HS-5 (cell line): ENCODE data around the gene GSC2.

Experiments used
- DNase-seq: peaks from one replicate; pipeline ENCODE4 v3.0.0-alpha.2; 2012; ENCODE audit warnings: low read depth

GSC2 gene

DNA sequence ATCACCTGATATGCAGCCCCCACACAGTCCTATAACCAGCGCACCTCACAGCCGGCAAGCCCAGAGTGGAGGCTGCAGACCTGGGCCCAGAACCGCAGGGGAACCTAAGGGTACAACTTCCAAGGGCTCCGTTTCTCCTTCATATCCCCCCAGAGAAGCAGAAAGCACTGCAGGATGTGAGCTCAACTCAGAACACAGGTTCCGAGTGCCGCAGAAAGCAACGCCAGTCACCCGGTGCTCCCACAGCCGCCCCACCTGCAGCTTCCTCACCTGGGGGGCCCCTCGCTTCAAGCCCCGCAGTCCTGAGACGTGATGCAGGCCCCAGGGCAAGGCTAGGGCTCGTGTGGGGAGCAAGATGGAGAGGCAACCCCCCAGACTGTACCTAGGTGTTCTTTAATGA, 16.5 kb downstream of the GSC2 start:
- no peak for DNase-seq

DNA sequence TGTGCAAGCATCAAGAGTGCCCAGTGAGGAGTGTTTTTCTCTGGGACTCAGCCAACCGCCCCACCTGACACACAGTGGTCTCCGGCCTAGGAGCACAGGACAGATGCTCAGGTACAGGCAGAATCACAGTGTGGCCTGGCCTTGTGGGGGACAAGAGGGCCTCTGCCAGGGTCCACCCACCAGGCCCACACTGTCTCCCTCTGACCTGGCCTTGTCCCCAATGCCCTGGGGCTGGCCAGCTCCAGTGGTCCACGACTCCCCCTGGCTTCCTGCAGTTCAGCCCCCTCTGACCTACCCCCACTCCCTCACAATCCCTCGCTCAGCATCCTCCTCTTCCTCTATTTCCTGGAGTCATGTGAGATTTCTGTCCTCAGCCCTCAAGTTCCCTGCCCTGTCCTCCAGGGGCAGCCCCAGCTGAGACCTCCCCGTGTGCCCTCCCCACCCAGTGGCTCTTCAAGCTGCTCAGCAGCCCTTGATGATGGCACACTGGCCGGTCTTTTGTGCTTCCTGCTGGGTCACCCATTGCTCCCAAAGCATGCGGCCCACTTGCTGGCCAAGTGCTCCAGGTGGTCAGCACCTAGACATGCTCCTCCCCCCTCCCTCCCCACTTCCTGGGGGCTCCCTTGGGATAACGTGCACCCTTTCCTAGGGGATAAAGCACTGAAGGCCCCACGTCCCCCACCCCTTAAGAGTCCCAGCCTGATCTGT, 17.2 kb downstream of the GSC2 start:
- no peak for DNase-seq

DNA sequence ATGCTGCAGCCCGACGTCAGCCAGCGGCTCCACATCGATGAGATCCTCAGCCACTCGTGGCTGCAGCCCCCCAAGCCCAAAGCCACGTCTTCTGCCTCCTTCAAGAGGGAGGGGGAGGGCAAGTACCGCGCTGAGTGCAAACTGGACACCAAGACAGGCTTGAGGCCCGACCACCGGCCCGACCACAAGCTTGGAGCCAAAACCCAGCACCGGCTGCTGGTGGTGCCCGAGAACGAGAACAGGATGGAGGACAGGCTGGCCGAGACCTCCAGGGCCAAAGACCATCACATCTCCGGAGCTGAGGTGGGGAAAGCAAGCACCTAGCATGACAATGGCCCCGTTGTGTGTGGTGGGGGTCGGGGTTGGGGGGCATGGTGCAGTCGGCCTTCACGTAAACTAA, 17.9 kb downstream of the GSC2 start:
- DNase-seq: no peak

DNA sequence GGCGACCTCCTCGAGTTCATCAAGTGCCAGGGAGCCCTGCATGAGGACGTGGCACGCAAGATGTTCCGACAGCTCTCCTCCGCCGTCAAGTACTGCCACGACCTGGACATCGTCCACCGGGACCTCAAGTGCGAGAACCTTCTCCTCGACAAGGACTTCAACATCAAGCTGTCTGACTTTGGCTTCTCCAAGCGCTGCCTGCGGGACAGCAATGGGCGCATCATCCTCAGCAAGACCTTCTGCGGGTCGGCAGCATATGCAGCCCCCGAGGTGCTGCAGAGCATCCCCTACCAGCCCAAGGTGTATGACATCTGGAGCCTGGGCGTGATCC, 18.4 kb downstream of the GSC2 start:
- DNase-seq: no peak

DNA sequence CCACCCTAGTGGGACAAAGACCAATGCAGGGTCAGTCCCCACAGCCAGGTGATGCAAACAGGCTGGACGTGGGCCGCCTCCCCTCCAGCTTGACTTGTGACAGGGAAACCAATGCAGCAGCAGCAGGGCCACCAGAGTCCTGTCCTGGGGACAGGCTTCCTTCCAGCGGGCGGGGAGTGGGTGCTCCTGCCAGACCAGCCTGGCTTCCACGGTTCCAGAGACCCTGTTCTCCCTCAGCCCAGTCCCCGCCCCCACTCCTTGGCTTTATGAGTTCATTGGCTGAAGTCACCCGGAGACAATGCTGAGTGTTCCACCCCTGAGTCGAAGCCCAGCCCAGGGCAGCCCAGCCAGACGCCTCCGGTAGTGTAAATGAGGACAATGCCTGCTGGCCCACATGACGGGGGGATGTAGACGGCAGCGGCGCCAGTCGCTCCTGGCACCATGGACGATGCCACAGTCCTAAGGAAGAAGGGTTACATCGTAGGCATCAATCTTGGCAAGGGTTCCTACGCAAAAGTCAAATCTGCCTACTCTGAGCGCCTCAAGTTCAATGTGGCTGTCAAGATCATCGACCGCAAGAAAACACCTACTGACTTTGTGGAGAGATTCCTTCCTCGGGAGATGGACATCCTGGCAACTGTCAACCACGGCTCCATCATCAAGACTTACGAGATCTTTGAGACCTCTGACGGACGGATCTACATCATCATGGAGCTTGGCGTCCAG, 19.0 kb downstream of the GSC2 start, which contains the start of gene TSSK2:
TSS of gene TSSK2 (plus strand) at position 350 of the 726 bp plus-strand sequence. CDS start at position 442, 92 bp downstream.
- no peak for DNase-seq

DNA sequence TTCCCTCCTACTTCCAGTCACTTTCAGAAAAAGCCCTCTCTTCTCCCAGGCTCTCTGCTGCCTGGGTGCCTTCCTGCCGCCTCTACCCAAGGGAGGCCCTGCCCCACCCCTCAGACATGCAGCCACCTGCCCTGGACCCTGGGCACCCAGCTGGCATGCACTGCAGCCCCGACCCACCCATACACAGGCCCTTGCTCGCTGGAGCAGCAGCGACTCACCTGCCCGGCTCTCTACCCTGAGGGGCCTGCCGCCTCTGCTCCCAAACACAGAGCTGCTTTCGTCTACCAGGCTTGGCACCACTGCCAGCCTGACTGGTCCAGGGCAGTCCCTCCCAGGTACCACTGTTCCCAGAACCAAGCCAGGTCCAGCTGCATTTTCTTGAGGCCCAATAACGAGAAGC, 20.2 kb downstream of the GSC2 start:
- no peak for DNase-seq

DNA sequence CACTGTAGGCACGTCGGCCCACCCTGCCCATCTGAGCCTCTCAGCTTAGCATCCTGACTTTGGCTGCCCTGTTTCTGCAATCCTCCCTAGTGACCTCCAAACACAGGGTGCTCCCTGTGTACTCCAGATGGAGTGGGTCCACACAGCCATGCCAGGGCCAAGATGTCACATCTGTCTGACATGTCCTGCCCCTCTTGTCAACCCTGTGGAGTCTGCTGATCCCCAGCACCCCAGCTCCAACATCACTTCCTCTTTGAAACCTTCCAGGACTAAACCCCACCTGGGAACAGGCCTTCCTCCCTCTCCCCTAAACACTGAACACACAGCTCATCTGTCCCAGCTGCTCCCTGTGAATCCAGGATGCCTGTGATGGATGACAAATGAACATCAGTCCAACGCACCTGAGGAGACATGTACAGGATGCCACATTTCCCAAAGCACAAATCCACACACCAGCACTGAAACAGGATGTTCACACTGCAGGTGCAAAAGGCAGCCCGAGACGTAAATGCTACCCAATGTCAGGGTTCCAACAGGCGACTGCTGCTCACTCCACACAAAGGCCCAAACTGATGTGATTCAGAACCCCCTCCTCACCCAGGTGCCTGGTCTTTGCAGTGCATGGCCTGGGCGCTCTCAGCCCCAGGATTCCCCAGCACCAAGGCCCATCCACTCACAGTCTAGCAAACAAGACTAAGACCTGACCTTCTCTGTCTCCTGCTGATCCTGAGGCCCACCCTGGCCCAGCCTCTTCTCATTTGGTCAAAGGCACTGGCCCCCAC, 21.0 kb downstream of the GSC2 start:
- no peak for DNase-seq

DNA sequence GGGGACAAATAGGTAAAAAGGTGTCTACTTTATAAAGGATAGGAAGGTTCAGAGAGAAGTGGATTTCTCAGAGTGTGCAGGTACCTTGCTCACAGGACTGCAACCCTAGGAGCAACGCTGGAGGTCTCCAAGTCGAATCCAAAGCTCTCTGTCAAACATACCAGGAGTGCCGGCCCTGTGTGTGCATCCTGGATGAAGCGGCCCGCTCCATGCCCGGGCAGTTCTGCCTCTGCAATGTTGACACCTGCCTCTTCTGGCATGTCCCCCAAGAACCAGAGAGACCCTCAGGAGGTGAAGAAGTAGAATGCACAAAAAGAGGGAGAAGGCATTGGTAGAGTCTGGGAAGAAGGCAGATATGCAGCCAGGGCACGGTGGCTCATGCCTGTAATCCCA, 22.1 kb downstream of the GSC2 start:
- no peak for DNase-seq

DNA sequence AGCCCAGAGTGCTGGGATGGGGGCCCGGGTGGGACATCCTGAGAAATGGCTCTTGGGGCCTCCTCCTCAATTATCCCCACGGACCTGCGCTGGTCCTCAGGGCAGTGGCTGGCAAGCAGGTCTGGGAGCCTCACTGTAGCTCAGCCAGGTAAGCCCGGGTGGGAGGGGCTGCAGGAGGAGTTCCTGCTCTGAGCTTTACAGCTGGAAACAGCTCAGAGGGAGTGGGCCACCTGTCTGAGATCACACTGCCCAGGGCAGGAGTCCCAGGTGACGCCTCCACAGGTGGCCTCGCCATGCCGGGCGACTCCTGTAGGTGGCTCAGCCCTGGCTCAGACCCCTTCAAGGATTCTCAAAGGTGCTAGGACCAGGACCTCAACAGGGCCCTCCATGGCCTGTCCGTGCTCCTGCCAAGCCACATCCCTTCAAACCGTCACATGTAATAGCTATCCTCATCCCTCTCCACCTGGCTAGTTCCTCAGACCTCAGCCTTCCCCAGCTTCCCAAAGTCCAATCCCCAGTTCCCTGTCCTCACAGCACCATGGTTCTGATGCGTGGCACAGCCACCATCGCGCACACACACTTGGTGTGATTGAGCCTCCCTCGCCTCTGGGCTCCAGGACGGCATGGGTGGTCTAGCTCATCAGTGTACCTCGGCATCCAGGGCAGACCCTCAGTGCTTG, 22.6 kb downstream of the GSC2 start:
- DNase-seq: no peak

DNA sequence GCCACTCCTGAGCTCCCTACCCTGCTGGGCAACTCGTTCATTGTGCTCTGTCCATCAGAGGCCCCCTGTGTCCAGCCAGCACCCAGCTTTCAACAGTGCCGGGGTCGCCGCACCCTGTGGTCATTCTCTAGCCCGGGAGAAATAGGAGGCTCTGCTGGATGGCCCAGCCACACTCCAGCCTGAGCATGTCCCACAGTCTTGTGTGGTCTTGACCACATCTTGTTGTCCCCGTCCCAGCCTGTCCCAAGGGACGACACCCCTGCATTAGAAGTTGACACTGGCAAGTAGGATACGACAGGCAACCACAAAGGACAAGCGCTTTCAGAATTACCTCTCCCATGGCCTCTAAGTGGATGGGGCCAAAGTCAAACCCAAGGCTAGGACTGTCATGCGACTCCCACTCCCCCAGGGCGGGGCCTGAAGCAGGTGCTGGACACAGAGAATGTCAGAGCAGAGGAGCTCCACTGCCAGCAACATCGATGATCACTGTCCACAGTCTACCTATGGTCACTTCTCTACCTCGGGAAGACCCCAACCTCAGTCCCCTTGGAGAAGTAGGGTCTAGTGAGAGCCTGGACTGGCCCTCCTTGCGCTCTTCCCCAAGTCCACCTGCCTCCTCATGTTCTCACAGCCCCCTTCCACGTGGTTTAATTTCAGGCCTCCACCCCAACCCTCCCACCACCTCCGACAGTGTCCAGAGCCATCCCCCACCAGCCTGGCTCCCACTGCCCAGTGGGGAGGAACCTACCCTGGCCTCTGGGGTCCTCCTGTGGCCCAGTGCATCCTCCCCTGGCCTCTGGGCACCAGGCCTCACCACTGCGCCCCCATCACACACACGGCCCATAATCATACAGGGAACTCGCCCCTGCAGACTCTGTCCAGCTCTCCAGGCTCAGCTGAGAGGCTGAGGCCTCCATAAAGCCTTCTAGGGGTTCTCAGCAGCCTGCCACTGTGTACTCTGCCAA, 23.5 kb downstream of the GSC2 start:
- no peak for DNase-seq

DNA sequence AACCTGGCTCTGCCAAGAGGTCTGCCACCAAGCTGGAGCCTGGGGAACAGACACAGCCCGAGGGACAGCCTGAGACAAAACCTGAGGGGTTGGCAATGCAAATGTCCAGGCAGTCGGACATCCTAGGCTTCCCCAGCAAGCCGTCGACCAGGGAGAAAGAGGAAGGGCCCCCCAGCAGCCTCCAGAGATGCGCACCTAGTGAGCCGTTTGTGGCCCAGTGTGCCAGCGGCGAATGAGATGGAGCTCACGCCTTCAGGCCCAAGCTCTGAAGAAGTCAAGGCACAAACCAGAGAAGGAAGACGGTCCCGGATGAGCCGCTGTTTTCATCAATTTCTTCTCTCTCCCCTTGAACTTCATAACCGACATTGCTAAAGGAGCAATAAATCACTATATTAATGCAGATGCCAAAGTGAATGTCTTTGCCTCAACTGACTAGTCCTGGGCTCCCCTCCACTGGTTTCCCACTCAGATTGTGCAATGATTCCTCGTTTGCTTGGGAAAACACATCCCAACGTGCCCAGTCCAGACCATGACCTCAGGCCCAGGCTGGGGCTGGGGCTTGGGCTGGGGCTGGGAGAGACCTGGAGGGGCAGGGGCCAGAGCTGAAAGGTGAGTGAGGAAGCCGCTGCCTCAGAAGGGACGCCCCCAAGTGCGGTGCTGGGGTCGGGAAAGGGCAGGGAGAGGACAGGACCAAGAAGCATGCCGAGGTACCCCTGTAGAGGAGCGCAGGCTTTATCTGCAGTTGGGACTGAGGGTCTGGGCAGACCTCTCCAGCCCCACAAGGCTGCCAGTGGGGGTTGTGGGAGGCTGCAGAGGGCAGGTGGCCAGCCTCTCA, 24.4 kb downstream of the GSC2 start:
- no peak for DNase-seq

DNA sequence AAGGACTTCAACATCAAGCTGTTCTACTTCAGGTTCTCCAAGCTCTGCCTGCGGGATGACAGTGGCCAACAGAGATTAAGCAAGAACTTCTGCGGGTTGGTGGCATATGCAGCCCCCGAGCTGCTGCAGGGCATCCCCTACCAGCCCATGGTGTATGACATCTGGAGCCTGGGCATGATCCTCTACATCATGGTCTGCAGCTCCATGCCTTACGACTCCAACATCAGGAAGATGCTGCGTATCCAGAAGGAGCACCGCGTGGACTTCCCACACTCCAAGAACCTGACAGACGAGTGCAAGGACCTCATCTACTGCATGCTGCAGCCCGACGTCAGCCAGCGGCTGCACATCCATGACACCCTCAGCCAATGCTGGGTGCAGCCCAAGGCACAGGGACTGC, 25.1 kb downstream of the GSC2 start:
- no peak for DNase-seq

DNA sequence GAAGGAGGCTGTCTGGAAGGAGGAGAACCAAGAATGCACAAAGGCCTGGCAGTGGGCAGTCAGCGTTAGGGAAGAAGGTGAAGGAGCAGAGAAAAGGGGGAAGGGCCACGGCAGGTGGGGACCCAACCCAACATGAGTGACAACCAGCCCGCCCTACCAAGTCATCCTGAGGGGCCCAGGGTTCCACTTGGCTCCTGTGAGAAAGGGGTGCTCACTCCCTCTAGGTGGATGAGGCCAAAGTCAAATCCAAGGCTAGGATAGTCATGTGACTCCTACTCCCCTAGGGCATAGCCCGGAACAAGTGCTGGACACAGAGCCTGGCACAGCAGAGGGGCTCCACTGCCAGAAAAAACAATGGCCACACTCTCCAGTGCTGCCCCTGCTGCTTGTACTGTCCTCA, 25.7 kb downstream of the GSC2 start:
- DNase-seq: no peak

DNA sequence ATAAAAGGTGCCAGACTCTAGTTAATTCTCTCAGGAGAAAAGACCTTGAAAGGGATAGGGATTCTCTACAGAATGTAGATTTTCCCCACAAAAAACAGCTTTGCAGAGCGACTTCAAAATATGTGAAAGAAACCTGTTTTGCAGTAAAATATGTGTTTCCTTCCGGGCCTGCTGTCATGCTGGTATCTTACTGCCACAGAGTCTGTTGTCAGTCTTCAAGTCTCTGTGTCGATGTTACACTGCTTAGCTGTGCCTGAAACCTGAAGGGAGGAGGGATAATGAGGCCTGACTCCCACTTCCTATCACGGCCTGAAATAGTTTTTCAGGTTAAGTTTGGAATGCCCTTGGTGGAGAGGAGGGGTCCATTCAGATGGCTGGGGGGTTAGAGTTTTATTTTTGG, 26.2 kb downstream of the GSC2 start:
- DNase-seq: no peak

DNA sequence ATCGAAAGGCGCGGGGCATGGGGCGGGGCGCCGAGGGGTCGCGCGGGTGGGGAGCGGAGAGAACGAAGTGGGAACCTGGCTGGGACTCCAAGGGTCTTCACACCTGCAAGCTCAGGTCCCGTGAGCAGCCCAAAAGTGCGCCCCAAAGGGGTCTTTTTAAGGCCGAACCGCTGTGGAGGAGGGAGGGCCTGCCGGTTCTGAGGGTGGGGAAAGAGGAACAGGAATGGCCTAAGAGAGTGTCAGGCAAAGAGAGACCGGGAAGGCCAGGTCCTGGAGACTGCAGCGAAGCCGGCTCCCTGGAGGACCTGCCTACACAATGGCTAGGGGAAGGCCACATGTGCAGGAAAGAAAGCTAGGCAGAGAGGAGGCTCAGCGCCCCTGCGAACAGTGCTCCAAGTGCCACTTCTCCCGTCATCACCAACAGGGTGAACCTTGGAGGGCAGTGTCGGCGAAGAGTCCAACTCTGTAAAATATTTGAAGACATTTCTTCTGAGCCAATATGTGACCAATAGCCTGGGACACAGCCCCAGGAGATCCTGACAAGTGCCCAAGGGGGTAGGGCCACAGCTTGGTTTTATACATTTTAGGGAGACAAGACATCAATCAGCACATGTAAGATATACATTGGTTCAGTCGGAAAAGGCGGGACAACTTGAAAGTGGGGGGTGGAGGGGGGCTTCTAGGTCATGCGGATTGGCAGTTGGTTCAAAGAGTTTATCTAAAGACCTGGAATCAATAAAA, 27.2 kb downstream of the GSC2 start:
- no peak for DNase-seq

DNA sequence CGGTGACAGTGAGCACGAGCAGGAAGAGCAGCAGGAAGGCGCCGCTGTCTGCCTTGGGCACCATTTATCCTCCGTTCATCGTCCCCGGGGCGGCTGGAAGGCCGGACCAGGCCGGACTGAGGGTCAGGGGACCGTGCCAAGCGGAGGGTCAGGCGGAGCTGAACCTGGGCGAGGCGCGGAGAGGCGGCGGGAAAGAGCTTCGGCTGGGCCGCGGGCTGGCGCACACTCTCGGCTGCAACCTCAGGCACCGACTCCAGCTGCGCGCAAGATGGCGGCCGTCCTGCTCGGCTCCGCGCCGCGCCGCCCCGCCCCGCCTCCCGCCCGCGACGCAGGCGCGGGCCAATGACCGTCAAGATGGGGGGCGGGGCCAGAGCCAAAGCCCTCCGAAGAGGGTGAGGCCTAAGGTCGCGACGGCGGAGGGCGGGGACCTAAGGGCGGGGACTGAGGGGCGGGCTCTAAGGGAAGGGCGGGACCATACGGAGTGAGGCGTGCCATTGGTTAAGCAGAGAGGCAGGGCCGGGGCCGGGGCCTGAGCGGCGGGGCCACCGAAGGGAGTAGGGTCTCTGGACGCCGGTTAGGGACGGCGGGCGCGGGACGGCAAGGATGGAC, 27.8 kb downstream of the GSC2 start, which contains the start of gene DGCR2:
TSS of gene DGCR2 (minus strand) at position 270 of the 609 bp plus-strand sequence. CDS start at position 64, 206 bp downstream.
- DNase-seq: peak; percentile 74

DNA sequence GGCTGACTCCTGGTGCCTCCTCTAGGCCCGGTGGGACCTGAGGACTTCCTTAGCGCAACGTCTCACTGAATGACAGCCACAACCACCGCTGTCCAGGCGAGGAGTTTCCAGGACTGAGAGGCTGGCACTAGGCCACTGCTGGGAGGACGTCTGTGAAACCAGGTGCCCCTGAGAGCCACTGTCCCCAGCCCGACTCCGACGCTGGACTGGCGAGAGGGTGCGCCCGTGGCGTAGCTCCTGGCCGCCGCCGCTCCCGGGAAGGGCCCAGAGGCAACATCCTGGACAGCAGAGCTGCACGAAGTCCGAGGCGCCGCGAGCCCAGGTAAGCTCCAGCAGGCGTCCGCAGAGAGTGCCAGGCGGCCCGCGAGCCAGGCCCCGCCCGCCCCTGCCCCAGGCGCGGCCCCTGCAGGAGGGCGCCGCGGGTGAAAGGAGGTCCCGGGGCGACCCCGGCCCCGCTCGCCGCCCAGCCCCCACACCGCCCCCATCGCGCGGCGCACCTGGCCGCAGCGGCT, 28.4 kb downstream of the GSC2 start:
- DNase-seq: no peak

DNA sequence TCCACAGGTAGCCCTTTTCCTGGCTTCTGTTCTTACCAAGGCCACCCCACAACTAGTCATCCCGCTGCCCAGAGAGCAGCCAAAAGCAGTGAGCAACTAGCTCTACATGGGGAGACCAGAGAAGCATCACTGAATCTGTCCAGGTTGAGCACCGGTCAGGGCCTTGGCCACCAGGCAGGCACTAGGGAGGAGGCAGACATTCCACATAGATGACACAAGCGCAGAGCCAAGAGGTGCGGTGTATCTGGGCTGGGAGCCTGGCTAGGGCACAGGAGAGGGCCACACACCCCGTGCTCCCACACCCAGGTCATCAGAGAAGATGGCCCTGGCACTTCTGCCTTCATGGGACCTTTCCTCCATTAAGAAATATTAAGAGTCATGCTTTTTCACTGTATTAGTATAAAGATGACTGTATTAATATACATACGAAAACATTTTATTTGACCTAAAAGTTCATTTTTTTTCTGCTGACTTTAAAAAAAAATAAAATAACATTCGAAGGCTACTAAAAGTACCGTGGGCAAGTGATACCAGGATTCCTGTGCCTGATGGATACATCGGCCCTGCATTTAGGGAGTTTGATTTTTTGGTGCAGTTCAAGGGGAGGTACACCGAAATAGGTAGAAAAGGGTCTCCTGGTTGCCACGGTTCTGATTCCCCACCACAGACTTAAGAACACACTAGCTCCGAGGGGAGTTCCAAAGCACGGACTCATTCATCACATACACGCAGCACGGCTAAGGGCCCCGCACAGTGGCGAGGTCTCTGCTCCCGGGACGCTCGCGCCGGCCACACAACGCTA, 29.1 kb downstream of the GSC2 start:
- no peak for DNase-seq
